Activated T-helper 2 cell treated with anti-CD3 and anti-CD28 coated beads, Interferon-gamma antibody, Interleukin-2, Interleukin-4, amounts not matched to agents 10 μg/mL and 5 μg/mL and 100 μg/mL, durations not matched to agents 14 hours and 24 hours and 36 hours (primary cell): ENCODE data around the gene MS4A1. TPM values are rescaled to one million over a fixed set of nuclear protein-coding genes. Genes with fewer than 3 reads are reported as not detected.

Experiments used
- DNase-seq: peaks from one replicate; pipeline ENCODE4 v3.0.0; 2021; ENCODE audit warnings: low spot score
- H3K27ac Mint-ChIP-seq: one replicate; pipeline ENCODE4 v1.8.0; 2021; ENCODE audit warnings: mixed read lengths
- H3K27me3 Mint-ChIP-seq: one replicate; pipeline ENCODE4 v1.8.0; 2021; ENCODE audit warnings: low read depth, mixed read lengths
- H3K36me3 Mint-ChIP-seq: one replicate; pipeline ENCODE4 v1.8.0; 2021; ENCODE audit warnings: low read depth, mixed read lengths
- H3K4me1 Mint-ChIP-seq: one replicate; pipeline ENCODE4 v1.8.0; 2021; ENCODE audit warnings: low read depth, mixed read lengths
- H3K4me3 Mint-ChIP-seq: one replicate; pipeline ENCODE4 v1.8.0; 2021; ENCODE audit warnings: low read depth, mild to moderate bottlenecking, moderate library complexity, mixed read lengths
- H3K9me3 Mint-ChIP-seq: one replicate; pipeline ENCODE4 v1.8.0; 2021; ENCODE audit warnings: mixed read lengths
- intact Hi-C: fragments of 100-400 bp; cut with micrococcal nuclease; formaldehyde crosslinking; loops from one replicate; pipeline ENCODE4 v1.15.1; 2023
- total RNA-seq: library from RNA; stranded (reverse); gene quantifications from 2 replicates; pipeline ENCODE4 v1.2.3, GENCODE V29; 2022

The MS4A1 gene
- total RNA-seq, 1 donor from 2014 or later = 0.25 TPM

DNA sequence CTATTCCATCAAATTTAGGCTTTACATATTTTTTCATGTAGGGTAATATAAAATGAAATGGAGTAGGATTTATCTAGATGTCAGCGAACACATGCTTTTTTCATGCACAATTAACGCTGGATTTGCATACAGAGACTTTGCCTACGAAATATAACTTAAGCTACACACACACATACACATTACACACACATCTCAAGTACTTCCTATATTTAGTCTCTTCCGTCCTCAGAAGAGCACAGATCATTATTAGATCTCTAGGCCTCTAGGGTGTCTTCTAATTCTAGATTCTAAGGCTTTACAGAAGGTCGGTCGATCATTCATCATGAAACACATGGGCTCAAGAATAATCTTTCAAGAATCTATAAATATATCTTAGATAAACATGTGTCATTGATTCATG, 55.7 kb downstream of the MS4A1 start:
- no peak for DNase-seq
- intact Hi-C loops = no loop called here
- Mint-ChIP-seq H3K4me3 (no peak overlapping the region), H3K27me3 (peaks cover 16% of the 10 kb centered on the region), H3K4me1 (no peaks in the 10 kb centered on the region), H3K36me3 (no peaks in the 10 kb centered on the region), H3K9me3 (no peaks in the 10 kb centered on the region), H3K27ac (no peak overlapping the region)

DNA sequence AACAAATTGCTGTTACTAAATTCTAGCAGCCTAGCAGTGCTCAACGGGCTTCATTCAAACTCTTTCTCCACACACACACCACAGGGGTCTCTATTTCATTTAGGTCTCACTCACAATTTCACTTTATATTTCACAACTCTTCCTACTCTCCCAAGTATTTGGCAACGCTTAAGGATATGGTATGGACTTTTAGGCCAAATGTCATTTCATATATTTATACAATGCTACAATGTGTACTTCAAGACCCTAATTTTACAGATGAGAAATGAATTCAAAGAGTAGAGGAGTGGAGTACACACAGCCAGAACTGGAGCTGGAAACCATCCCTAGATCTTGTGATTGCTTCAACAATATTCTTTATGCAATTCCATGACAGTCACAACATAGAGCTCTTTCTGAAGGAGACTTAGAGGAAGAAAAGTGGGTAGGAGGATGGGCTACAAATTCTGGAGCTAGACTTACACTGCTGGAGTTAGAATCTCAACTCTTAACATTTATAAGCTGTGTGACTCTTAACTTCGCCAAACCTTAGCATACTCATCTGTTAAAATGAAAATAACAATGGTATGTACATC, 57.1 kb downstream of the MS4A1 start:
- H3K9me3 Mint-ChIP-seq = no peaks in the 10 kb centered on the region

DNA sequence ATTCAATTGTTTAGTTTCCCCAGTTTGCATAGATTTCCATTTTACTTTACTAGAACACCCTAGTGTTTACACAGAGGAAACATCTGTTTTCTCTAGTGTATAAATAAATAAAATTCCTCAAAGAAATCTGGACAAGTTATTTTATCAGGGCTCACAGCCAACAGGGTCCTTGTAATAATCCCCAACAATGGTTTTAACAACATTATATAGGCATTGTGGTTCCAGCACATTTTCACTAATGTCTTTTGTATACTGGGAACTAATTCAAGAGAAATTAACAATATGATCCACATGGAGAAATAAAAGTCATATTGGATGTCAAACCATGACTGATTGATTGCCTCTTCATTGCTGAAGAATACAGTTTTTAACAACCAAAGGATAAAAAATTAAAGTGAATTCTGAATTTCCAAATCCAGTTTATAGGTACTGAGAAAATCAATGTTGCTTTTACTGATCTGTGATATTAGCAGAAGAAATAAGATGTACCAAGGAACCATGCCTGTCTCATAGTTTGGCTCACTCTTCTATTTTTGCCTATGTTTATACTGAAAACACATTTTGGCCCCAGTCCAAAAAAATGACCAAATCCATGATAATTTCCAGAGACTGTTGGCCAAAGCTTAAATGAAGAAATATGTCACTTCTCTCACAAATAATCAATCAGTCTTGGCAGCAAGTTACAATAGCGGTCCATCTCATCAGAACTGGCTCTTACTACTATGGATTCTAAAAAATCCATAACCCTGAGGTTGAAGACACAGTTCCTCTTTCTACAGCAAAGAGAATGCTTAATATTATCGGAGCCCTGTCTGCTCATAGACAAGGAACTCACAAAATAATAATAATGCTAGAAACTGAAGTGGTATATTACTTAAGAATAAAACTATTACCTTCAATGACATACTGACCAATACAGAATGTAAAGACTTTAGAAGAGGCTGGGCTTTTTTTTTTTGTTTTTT, 58.1 kb downstream of the MS4A1 start:
- no peaks in the 10 kb centered on the region for H3K4me1 Mint-ChIP-seq
- H3K9me3 Mint-ChIP-seq = no peaks in the 10 kb centered on the region
- no peaks in the 10 kb centered on the region for H3K36me3 Mint-ChIP-seq
- no peak overlapping the region for H3K4me3 Mint-ChIP-seq
- intact Hi-C loops = no loop called here
- DNase-seq = no peak
- no peak overlapping the region for H3K27ac Mint-ChIP-seq
- H3K27me3 Mint-ChIP-seq = peaks cover 8% of the 10 kb centered on the region

More for the DNA sequence above, 57.1 kb downstream of the MS4A1 start:
- Mint-ChIP-seq H3K27me3 (peaks cover 8% of the 10 kb centered on the region), H3K36me3 (no peaks in the 10 kb centered on the region), H3K4me1 (no peaks in the 10 kb centered on the region), H3K4me3 (no peak overlapping the region), H3K27ac (no peak overlapping the region)
- DNase-seq = no peak
- intact Hi-C loops = no loop called here

DNA sequence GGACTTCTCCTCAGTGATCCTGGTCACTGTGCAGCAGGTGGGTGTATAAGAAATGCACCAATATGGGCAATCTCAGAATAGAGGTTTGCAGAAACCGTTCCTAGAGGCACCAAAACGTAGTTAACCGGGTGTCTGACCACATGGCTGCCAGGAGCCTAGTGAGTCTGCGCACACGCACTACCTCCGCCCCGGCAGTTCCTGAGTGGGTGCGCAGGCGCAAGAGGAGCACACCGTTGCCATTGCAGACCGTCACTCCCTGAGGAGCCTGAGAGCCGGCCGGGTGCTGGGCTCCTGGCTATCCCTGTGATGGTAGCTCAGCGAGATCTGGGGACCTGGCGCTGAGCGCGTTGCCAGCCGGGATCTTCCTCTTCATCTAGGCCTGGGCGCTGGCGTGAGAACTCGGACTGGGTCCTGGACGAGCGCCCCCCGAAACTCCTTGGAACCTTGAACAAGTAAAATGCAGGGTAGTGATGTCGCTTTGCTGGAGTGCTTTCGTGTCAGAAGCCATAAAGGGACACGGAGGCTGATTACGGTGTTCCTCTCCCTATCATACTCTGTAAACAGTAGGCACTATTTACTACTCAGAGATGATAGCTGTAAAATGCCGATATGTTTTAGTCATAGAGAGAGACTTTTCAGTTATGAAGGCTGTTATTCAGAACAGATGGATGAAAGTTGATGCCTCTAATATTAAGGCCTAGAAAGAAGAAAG, 59.7 kb downstream of the MS4A1 start, which contains the start of gene MS4A13:
TSS of gene MS4A13 (plus strand) at position 249 of the 712 bp plus-strand sequence. CDS start 2,692 bp downstream, outside the sequence.
- Mint-ChIP-seq H3K4me1 (no peaks in the 10 kb centered on the region), H3K27ac (no peak within 1 kb of the TSS), H3K27me3 (peaks cover 9% of the 10 kb centered on the region), H3K9me3 (no peaks in the 10 kb centered on the region), H3K36me3 (no peaks in the 10 kb centered on the region), H3K4me3 (no peak within 1 kb of the TSS)
- no peak for DNase-seq
- intact Hi-C loops = no loop called here

Other genes starting within 250 kb of the MS4A1 start
- gene MS4A4E, start 212.7 kb upstream of the MS4A1 start, total RNA-seq = not detected in 2 replicates
- not detected in 2 replicates for gene MS4A4A, start 175.2 kb upstream of the MS4A1 start, total RNA-seq
- gene MS4A6E, start 128.6 kb upstream of the MS4A1 start, total RNA-seq = not detected in 2 replicates
- not detected in 2 replicates for gene MS4A7, start 77.3 kb upstream of the MS4A1 start, total RNA-seq
- not detected in 2 replicates for gene MS4A14, start 59.4 kb upstream of the MS4A1 start, total RNA-seq
- gene MS4A5, start 26.3 kb upstream of the MS4A1 start, total RNA-seq = not detected in 2 replicates
- gene MS4A12, start 36.9 kb downstream of the MS4A1 start, total RNA-seq = not detected in 2 replicates
- not detected in 2 replicates for gene MS4A13, start 59.5 kb downstream of the MS4A1 start, total RNA-seq
- not detected in 2 replicates for gene MS4A8, start 243.8 kb downstream of the MS4A1 start, total RNA-seq